Measurements from ENCODE around the gene OTOP1.
"Not testable (repeated sequence)": the region's sequence is repeated elsewhere in the genome, so short reads cannot be mapped to it uniquely, and the experiment has no call there.

The OTOP1 gene

DNA sequence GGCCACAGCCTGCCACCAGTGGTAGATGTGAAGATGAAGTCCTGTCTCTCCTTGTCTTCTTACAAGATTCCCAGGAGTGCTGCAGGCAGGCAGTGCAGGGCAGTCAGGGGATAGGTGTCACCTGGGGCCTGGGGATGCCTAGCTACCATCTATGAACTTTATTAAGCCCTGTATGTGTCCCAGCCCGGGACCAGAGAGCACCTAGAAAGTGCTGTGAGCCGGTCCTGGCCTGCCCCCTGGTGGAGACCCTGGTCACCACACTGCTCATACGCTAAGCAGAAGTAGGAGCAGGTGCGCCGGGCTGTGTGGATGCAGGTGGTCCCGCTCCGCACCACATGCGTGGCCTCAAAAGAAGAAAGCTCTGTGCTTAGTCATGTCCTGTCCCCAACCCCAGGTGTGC is 81.1 kb downstream of the OTOP1 start:
- in situ Hi-C loops (cut with HindIII; ENCODE audit: low sequenced_read_pairs); DNase-seq (ENCODE audit: low read depth, low spot score); H3K4me3 ChIP-seq (ENCODE audit: low read depth, low read length): not testable (repeated sequence)
- TF ChIP-seq, protein P1, sequence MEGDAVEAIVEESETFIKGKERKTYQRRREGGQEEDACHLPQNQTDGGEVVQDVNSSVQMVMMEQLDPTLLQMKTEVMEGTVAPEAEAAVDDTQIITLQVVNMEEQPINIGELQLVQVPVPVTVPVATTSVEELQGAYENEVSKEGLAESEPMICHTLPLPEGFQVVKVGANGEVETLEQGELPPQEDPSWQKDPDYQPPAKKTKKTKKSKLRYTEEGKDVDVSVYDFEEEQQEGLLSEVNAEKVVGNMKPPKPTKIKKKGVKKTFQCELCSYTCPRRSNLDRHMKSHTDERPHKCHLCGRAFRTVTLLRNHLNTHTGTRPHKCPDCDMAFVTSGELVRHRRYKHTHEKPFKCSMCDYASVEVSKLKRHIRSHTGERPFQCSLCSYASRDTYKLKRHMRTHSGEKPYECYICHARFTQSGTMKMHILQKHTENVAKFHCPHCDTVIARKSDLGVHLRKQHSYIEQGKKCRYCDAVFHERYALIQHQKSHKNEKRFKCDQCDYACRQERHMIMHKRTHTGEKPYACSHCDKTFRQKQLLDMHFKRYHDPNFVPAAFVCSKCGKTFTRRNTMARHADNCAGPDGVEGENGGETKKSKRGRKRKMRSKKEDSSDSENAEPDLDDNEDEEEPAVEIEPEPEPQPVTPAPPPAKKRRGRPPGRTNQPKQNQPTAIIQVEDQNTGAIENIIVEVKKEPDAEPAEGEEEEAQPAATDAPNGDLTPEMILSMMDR (IDR thresholded peaks at IDR 0.05; ENCODE audit: low read depth, low read length), result peak; percentile 39

DNA sequence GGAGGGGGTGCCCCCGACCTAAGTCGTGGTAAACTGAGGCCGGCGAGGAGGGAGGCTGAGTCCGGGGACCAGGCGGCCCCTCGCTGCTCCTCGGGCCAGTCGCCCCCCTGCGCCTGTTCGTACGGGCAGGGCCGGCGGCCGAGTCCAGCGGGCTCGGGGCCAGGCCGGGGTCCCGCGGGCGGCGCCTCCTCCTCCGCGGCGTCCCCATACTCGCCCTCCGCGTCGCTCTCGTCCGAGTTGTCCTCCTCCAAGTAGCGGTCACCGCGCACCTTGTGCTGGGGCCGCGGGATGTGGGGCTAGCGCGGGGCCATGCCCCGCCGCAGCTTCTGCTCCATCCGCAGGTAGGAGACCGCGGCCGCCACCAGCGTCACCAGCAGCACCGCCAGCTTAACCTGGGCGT is 83.4 kb downstream of the OTOP1 start:
- in situ Hi-C loops (cut with HindIII; ENCODE audit: low sequenced_read_pairs); H3K4me3 ChIP-seq (ENCODE audit: low read depth, low read length); DNase-seq (ENCODE audit: low read depth, low spot score): not testable (repeated sequence)

DNA sequence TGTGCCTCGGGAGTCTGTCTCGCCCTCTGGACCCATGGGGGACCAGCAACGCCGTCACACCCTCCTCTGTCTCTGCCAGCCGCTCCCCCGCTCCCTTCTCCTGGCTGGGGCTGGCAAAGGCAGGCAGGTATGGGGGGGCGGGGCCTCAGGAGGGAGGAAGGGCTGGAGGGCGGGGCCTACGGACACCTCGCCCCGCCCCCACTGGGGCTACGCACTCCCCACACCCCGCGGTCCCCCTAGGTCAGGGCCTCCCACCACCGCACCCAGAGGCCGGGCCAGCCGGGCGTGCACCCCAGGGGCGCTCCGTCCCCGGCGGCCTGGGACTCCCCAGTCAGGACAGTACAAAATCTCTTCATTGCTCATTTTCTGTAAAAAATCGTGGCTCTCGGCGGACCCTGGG is 84.0 kb downstream of the OTOP1 start:
- DNase-seq (ENCODE audit: low read depth, low spot score); H3K4me3 ChIP-seq (ENCODE audit: low read depth, low read length); in situ Hi-C loops (cut with HindIII; ENCODE audit: low sequenced_read_pairs): not testable (repeated sequence)

DNA sequence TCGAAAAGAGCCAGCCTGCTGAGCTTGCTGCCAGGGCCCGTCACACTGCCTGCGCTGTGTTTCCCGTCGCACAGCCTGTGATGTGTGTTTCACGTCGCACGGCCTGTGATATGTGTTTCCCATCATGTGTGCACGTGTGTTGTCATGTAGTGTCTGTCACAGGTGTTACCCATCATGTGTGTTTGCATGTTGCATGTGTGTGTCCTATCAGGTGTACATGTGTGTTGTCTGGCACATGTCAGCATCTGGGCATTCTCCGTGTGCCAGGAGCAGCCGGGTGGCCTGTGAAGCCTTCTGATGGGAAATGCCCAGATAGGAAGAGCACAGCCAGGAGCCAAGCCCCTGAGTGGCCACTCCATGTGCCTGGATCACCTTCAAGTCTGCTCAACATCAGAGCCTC is 85.5 kb downstream of the OTOP1 start:
- DNase-seq (ENCODE audit: low read depth, low spot score); H3K4me3 ChIP-seq (ENCODE audit: low read depth, low read length); in situ Hi-C loops (cut with HindIII; ENCODE audit: low sequenced_read_pairs): not testable (repeated sequence)
